ENCODE results near the gene BACE1.

The BACE1 gene

GRCh38 chr11:117345039-117345438 lies 29.0 kb upstream of the BACE1 start:
- TF ChIP-seq, protein P1, sequence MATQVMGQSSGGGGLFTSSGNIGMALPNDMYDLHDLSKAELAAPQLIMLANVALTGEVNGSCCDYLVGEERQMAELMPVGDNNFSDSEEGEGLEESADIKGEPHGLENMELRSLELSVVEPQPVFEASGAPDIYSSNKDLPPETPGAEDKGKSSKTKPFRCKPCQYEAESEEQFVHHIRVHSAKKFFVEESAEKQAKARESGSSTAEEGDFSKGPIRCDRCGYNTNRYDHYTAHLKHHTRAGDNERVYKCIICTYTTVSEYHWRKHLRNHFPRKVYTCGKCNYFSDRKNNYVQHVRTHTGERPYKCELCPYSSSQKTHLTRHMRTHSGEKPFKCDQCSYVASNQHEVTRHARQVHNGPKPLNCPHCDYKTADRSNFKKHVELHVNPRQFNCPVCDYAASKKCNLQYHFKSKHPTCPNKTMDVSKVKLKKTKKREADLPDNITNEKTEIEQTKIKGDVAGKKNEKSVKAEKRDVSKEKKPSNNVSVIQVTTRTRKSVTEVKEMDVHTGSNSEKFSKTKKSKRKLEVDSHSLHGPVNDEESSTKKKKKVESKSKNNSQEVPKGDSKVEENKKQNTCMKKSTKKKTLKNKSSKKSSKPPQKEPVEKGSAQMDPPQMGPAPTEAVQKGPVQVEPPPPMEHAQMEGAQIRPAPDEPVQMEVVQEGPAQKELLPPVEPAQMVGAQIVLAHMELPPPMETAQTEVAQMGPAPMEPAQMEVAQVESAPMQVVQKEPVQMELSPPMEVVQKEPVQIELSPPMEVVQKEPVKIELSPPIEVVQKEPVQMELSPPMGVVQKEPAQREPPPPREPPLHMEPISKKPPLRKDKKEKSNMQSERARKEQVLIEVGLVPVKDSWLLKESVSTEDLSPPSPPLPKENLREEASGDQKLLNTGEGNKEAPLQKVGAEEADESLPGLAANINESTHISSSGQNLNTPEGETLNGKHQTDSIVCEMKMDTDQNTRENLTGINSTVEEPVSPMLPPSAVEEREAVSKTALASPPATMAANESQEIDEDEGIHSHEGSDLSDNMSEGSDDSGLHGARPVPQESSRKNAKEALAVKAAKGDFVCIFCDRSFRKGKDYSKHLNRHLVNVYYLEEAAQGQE (IDR thresholded peaks at IDR 0.05; ENCODE audit: insufficient read depth in 1 of 2, low read depth in 2 of 2, low read length in 2 of 2), result no peak
- no peak for TF ChIP-seq POLR2AphosphoS5 (IDR thresholded peaks at IDR 0.05; ENCODE audit: low read depth, low read length)
- TF ChIP-seq SIN3A (IDR thresholded peaks at IDR 0.05; ENCODE audit: borderline replicate concordance, insufficient read depth, low read length), result no peak
- no peak for TF ChIP-seq TAF1 (IDR thresholded peaks at IDR 0.05; ENCODE audit: borderline replicate concordance, insufficient read depth, low read length)
- TF ChIP-seq FOXP2 (optimal IDR thresholded peaks at IDR 0.05; ENCODE audit: borderline replicate concordance, extremely low read depth, extremely low read length, insufficient read depth), result no peak

GRCh38 chr11:117337076-117337475 lies 21.0 kb upstream of the BACE1 start:
- no peak for TF ChIP-seq POLR2AphosphoS5 (IDR thresholded peaks at IDR 0.05; ENCODE audit: low read depth, low read length)
- TF ChIP-seq SIN3A (IDR thresholded peaks at IDR 0.05; ENCODE audit: borderline replicate concordance, insufficient read depth, low read length), result no peak
- TF ChIP-seq, protein P1 (IDR thresholded peaks at IDR 0.05; ENCODE audit: insufficient read depth in 1 of 2, low read depth in 2 of 2, low read length in 2 of 2), result no peak
- TF ChIP-seq FOXP2 (optimal IDR thresholded peaks at IDR 0.05; ENCODE audit: borderline replicate concordance, extremely low read depth, extremely low read length, insufficient read depth), result no peak
- TF ChIP-seq TAF1 (IDR thresholded peaks at IDR 0.05; ENCODE audit: borderline replicate concordance, insufficient read depth, low read length), result no peak

DNA sequence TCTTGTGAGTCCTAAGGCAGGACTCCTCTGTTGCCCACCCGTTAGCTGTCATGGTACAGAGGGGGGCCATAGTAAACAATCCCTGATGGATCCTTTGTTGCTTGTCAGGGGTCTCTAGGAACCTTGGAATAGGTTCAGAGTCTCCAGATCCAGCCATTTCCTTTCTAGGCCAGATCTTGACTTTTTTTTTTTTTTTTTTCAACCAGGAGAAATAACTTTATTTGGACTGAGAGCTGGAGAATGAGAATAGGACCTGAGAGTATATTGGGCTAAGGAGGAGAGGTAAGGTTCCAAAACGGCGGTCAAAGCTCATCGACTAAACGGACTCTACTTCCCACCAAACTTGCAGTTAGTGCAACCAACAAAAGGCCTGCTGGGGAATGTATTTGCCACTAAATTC lies 19.3 kb upstream of the BACE1 start:
- no peak for TF ChIP-seq TAF1 (IDR thresholded peaks at IDR 0.05; ENCODE audit: borderline replicate concordance, insufficient read depth, low read length)
- TF ChIP-seq, protein P1 (IDR thresholded peaks at IDR 0.05; ENCODE audit: insufficient read depth in 1 of 2, low read depth in 2 of 2, low read length in 2 of 2), result no peak
- TF ChIP-seq SIN3A (IDR thresholded peaks at IDR 0.05; ENCODE audit: borderline replicate concordance, insufficient read depth, low read length), result no peak
- no peak for TF ChIP-seq POLR2AphosphoS5 (IDR thresholded peaks at IDR 0.05; ENCODE audit: low read depth, low read length)
- no peak for TF ChIP-seq FOXP2 (optimal IDR thresholded peaks at IDR 0.05; ENCODE audit: borderline replicate concordance, extremely low read depth, extremely low read length, insufficient read depth)

- TF ChIP-seq SIN3A (IDR thresholded peaks at IDR 0.05; ENCODE audit: borderline replicate concordance, insufficient read depth, low read length) (no peak), FOXP2 (optimal IDR thresholded peaks at IDR 0.05; ENCODE audit: borderline replicate concordance, extremely low read depth, extremely low read length, insufficient read depth) (no peak), TAF1 (IDR thresholded peaks at IDR 0.05; ENCODE audit: borderline replicate concordance, insufficient read depth, low read length) (no peak), POLR2AphosphoS5 (IDR thresholded peaks at IDR 0.05; ENCODE audit: low read depth, low read length) (no peak)
- TF ChIP-seq, protein P1 (IDR thresholded peaks at IDR 0.05; ENCODE audit: insufficient read depth in 1 of 2, low read depth in 2 of 2, low read length in 2 of 2), result no peak
These were observed 18.8 kb upstream of the BACE1 start for GRCh38 chr11:117334896-117335295.

- no peak for TF ChIP-seq TAF1 (IDR thresholded peaks at IDR 0.05; ENCODE audit: borderline replicate concordance, insufficient read depth, low read length)
- TF ChIP-seq, protein P1 (IDR thresholded peaks at IDR 0.05; ENCODE audit: insufficient read depth in 1 of 2, low read depth in 2 of 2, low read length in 2 of 2), result no peak
- no peak for TF ChIP-seq FOXP2 (optimal IDR thresholded peaks at IDR 0.05; ENCODE audit: borderline replicate concordance, extremely low read depth, extremely low read length, insufficient read depth)
- TF ChIP-seq SIN3A (IDR thresholded peaks at IDR 0.05; ENCODE audit: borderline replicate concordance, insufficient read depth, low read length), result no peak
- no peak for TF ChIP-seq POLR2AphosphoS5 (IDR thresholded peaks at IDR 0.05; ENCODE audit: low read depth, low read length)
These were observed 17.9 kb upstream of the BACE1 start for GRCh38 chr11:117333917-117334316.
